GM23338 (cell line): ENCODE results near the gene S100A3.

ENCODE experiments used
- EZH2phosphoT487 ChIP-seq: fragments of 200-600 bp; sonication (generic); IDR thresholded peaks from one replicate; pipeline ENCODE4 v1.8.1; 2018; ENCODE audit warnings: antibody characterized with exemption; ENCODE audit not compliant: unreplicated experiment
- POLR2AphosphoS5 ChIP-seq: IDR thresholded peaks from 2 replicates; pipeline ENCODE4 v1.6.1; 2016; ENCODE audit warnings: antibody characterized with exemption, low read depth
- STAT1 ChIP-seq: IDR thresholded peaks from one replicate; pipeline ENCODE4 v1.6.1; 2016; ENCODE audit warnings: antibody characterized with exemption; ENCODE audit not compliant: unreplicated experiment
- TF ChIP-seq, protein P1 (sequence below), 2 experiments: fragments of 200-600 bp in 1 of 2; sonication (generic) in 1 of 2; conservative IDR thresholded peaks; 2 replicates each; pipeline versions ENCODE4 v1.5.1 to v1.6.1; 2016 to 2017; ENCODE audit warnings: antibody characterized with exemption in 2 of 2, low read depth in 2 of 2, mild to moderate bottlenecking in 2 of 2, moderate library complexity in 1 of 2
- TF ChIP-seq, protein P2 (sequence below): IDR thresholded peaks from 2 replicates; pipeline ENCODE4 v1.6.1; 2016; ENCODE audit warnings: antibody characterized with exemption

DNA sequence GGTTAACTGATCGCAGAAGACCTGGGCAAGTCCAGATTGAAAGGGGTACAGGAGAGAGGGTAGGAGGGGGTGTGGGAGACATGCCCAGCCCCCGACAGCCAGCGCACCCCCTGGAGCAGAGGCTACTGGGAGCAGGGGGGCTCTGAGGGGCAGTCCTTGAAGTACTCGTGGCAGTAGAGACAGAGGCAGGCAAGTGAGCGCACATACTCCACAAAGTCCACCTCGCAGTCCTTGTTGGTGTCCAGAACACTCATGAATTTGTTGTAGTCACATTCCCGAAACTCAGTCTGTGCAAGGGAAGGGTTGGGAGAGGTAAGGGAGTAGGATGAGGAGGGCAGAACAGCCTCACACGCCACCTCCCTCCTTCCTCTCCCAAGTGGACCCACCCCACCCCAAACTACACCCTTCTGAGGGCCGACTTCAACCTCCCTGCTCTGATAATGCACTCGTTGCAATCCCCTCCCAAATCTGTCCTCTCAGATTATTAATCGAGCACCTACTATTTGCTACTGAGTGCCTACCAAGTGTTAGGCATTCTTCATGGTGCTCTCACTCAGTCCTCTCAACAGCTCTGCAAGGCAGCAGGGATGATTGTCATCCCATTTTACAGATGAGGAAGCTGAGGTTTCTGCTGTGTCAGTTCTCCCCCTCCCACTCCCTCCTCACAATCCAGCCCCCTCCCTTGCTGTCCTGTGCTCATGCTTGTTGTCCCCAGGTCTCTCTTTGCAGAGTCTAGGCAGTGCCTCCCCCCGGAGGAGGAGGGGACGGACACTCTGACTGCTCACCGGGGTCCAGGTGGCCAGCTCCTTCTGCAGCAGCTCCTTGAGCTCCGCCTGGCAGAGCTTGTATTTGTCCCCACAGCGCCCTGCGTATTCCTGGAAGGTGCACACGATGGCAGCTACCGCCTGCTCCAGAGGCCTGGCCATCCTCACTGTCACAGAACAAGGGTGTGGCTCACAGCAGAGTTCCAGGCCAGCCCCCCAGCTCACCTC lies 1.2 kb downstream of the S100A3 start:
- TF ChIP-seq, protein P1, sequence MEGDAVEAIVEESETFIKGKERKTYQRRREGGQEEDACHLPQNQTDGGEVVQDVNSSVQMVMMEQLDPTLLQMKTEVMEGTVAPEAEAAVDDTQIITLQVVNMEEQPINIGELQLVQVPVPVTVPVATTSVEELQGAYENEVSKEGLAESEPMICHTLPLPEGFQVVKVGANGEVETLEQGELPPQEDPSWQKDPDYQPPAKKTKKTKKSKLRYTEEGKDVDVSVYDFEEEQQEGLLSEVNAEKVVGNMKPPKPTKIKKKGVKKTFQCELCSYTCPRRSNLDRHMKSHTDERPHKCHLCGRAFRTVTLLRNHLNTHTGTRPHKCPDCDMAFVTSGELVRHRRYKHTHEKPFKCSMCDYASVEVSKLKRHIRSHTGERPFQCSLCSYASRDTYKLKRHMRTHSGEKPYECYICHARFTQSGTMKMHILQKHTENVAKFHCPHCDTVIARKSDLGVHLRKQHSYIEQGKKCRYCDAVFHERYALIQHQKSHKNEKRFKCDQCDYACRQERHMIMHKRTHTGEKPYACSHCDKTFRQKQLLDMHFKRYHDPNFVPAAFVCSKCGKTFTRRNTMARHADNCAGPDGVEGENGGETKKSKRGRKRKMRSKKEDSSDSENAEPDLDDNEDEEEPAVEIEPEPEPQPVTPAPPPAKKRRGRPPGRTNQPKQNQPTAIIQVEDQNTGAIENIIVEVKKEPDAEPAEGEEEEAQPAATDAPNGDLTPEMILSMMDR (conservative IDR thresholded peaks at IDR 0.05; ENCODE audit: low read depth in 2 of 2): no peak
- TF ChIP-seq POLR2AphosphoS5 (no peak), EZH2phosphoT487 (no peak), STAT1 (no peak)
- TF ChIP-seq, protein P2, sequence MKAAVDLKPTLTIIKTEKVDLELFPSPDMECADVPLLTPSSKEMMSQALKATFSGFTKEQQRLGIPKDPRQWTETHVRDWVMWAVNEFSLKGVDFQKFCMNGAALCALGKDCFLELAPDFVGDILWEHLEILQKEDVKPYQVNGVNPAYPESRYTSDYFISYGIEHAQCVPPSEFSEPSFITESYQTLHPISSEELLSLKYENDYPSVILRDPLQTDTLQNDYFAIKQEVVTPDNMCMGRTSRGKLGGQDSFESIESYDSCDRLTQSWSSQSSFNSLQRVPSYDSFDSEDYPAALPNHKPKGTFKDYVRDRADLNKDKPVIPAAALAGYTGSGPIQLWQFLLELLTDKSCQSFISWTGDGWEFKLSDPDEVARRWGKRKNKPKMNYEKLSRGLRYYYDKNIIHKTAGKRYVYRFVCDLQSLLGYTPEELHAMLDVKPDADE: no peak
